H9 (cell line): ENCODE measurements around the gene COL4A4. TPM values are rescaled to one million over a fixed set of nuclear protein-coding genes. Genes with fewer than 3 reads are reported as not detected.

Experiments used
- DNase-seq: peaks from one replicate; pipeline ENCODE4 v3.0.0-alpha.2; 2017
- H2AFZ ChIP-seq: one replicate; pipeline ENCODE4 v1.6.1; 2013; ENCODE audit warnings: mild to moderate bottlenecking, low read length, control low read depth, moderate library complexity
- H2AK5ac ChIP-seq: 2 replicates; pipeline ENCODE4 v1.6.1; 2013; ENCODE audit warnings: low read length, control low read depth, mixed read lengths; ENCODE audit not compliant: insufficient read length
- H2BK120ac ChIP-seq: one replicate; pipeline ENCODE4 v1.6.1; 2013; ENCODE audit warnings: low read depth, mild to moderate bottlenecking, low read length, control low read depth, inconsistent platforms; ENCODE audit not compliant: poor library complexity, severe bottlenecking
- H2BK12ac ChIP-seq: 2 replicates; pipeline ENCODE4 v1.6.1; 2013; ENCODE audit warnings: low read length, control low read depth, mixed read lengths, low read depth; ENCODE audit not compliant: insufficient read length
- H2BK15ac ChIP-seq: 2 replicates; pipeline ENCODE4 v1.6.1; 2013; ENCODE audit warnings: low read depth, low read length, control low read depth
- H2BK20ac ChIP-seq: one replicate; pipeline ENCODE4 v1.6.1; 2013; ENCODE audit warnings: low read depth, mild to moderate bottlenecking, low read length, control low read depth, inconsistent platforms; ENCODE audit not compliant: poor library complexity, severe bottlenecking
- H2BK5ac ChIP-seq: 2 replicates; pipeline ENCODE4 v1.6.1; 2013; ENCODE audit warnings: low read length, control low read depth, mixed read lengths; ENCODE audit not compliant: insufficient read length
- H3K14ac ChIP-seq: 2 replicates; pipeline ENCODE4 v1.6.1; 2013; ENCODE audit warnings: low read length, control low read depth; ENCODE audit not compliant: insufficient read depth
- H3K18ac ChIP-seq: 2 replicates; pipeline ENCODE4 v1.6.1; 2013; ENCODE audit warnings: low read depth, mild to moderate bottlenecking, mixed read lengths, low read length, control low read depth; ENCODE audit not compliant: insufficient read length
- H3K23ac ChIP-seq: 2 replicates; pipeline ENCODE4 v1.6.1; 2013; ENCODE audit warnings: low read length, control low read depth, mixed read lengths, low read depth; ENCODE audit not compliant: insufficient read length
- H3K23me2 ChIP-seq: 2 replicates; pipeline ENCODE4 v1.6.1; 2013; ENCODE audit warnings: low read depth, mild to moderate bottlenecking, mixed read lengths, low read length, control low read depth; ENCODE audit not compliant: insufficient read length, poor library complexity, severe bottlenecking
- H3K27ac ChIP-seq: 2 replicates; pipeline ENCODE4 v1.5.1; 2013; ENCODE audit warnings: low read length, control low read depth, mixed read lengths, low read depth; ENCODE audit not compliant: insufficient read length
- H3K27me3 ChIP-seq: 2 replicates; pipeline ENCODE4 v1.6.1; 2013; ENCODE audit warnings: low read length, control low read depth, inconsistent platforms; ENCODE audit not compliant: insufficient read depth
- H3K4ac ChIP-seq: 2 replicates; pipeline ENCODE4 v1.6.1; 2013; ENCODE audit warnings: low read depth, mild to moderate bottlenecking, control low read depth, inconsistent platforms, low read length, moderate library complexity
- H3K4me1 ChIP-seq: 2 replicates; pipeline ENCODE4 v1.6.1; 2013; ENCODE audit warnings: low read length, control low read depth, inconsistent platforms; ENCODE audit not compliant: insufficient read depth
- H3K4me2 ChIP-seq: 2 replicates; pipeline ENCODE4 v1.6.1; 2013; ENCODE audit warnings: low read length, control low read depth, mixed read lengths; ENCODE audit not compliant: insufficient read length, insufficient read depth
- H3K56ac ChIP-seq: 2 replicates; pipeline ENCODE4 v1.6.1; 2013; ENCODE audit warnings: low read depth, mild to moderate bottlenecking, mixed read lengths, low read length, control low read depth; ENCODE audit not compliant: insufficient read length
- H3K79me1 ChIP-seq: 2 replicates; pipeline ENCODE4 v1.6.1; 2013; ENCODE audit warnings: low read depth, mild to moderate bottlenecking, moderate library complexity, low read length, control low read depth, inconsistent platforms; ENCODE audit not compliant: insufficient read depth, poor library complexity, severe bottlenecking
- H3K79me2 ChIP-seq: 2 replicates; pipeline ENCODE4 v1.6.1; 2013; ENCODE audit warnings: low read length, control low read depth, inconsistent platforms; ENCODE audit not compliant: insufficient read depth
- H3K9ac ChIP-seq: 2 replicates; pipeline ENCODE4 v1.6.1; 2013; ENCODE audit warnings: low read length, control low read depth, mixed read lengths; ENCODE audit not compliant: insufficient read length; ENCODE audit errors: extremely low read depth
- H3K9me3 ChIP-seq: one replicate; pipeline ENCODE4 v1.6.1; 2013; ENCODE audit warnings: low read depth, low read length, inconsistent platforms; ENCODE audit not compliant: control insufficient read depth
- H3T11ph ChIP-seq: one replicate; pipeline ENCODE4 v1.6.1; 2013; ENCODE audit warnings: mild to moderate bottlenecking, low read length, control low read depth, inconsistent platforms
- H4K20me1 ChIP-seq: one replicate; pipeline ENCODE4 v1.6.1; 2013; ENCODE audit not compliant: control insufficient read depth, insufficient read length, insufficient read depth
- H4K5ac ChIP-seq: 2 replicates; pipeline ENCODE4 v1.6.1; 2013; ENCODE audit warnings: low read depth, mild to moderate bottlenecking, mixed read lengths, low read length, control low read depth; ENCODE audit not compliant: insufficient read length
- H4K8ac ChIP-seq: replicated peaks from 2 replicates; pipeline ENCODE4 v1.6.1; 2013; ENCODE audit warnings: low read length, control low read depth, mixed read lengths, low read depth; ENCODE audit not compliant: insufficient read length
- H4K91ac ChIP-seq: 2 replicates; pipeline ENCODE4 v1.6.1; 2013; ENCODE audit warnings: low read depth, mild to moderate bottlenecking, moderate library complexity, mixed read lengths, low read length, control low read depth; ENCODE audit not compliant: insufficient read length
- H3K27ac Mint-ChIP-seq, 3 experiments: 2 replicates in 2 of 3; 3 replicates in 1 of 3; pipeline ENCODE4 v1.8.0; 2020 to 2021; ENCODE audit warnings: mixed read lengths in 3 of 3, mild to moderate bottlenecking in 1 of 3, moderate library complexity in 1 of 3
- H3K27me3 Mint-ChIP-seq: 2 replicates; pipeline ENCODE4 v1.8.0; 2021; ENCODE audit warnings: low read depth, mild to moderate bottlenecking, moderate library complexity, mixed read lengths
- H3K36me3 Mint-ChIP-seq, 3 experiments: 2 replicates in 2 of 3; 3 replicates in 1 of 3; pipeline ENCODE4 v1.8.0; 2020 to 2021; ENCODE audit warnings: low read depth in 3 of 3, mixed read lengths in 3 of 3; ENCODE audit not compliant: insufficient read depth in 1 of 3
- H3K4me1 Mint-ChIP-seq, 2 experiments: 2 replicates each; pipeline ENCODE4 v1.8.0; 2020; ENCODE audit warnings: mixed read lengths in 2 of 2
- H3K4me3 Mint-ChIP-seq, 2 experiments: 2 replicates in 1 of 2; 3 replicates in 1 of 2; pipeline ENCODE4 v1.8.0; 2020 to 2021; ENCODE audit warnings: mild to moderate bottlenecking in 2 of 2, mixed read lengths in 2 of 2, moderate library complexity in 1 of 2
- H3K9me3 Mint-ChIP-seq, 2 experiments: 2 replicates in 1 of 2; 3 replicates in 1 of 2; pipeline ENCODE4 v1.8.0; 2020; ENCODE audit warnings: mild to moderate bottlenecking in 2 of 2, mixed read lengths in 2 of 2, moderate library complexity in 1 of 2
- WGBS: extraction: QIAGEN DNeasy Blood & Tissue Kit; methylation state at CpG from one replicate; pipeline ENCODE4 v1.1.7; 2013; ENCODE audit warnings: missing lambda C conversion rate, low lambda C conversion rate, mixed read lengths; ENCODE audit not compliant: insufficient read length; ENCODE audit errors: extremely low coverage; 5-methylcytosine and 5-hydroxymethylcytosine counted together
- total RNA-seq: library from RNA; stranded (reverse); gene quantifications from 2 replicates; pipeline ENCODE4 v1.2.1, GENCODE V29; 2021
- TF ChIP-seq, protein P1 (sequence below): fragments of 200-600 bp; sonication (generic); conservative IDR thresholded peaks from 3 replicates; pipeline ENCODE4 v1.8.0; 2021; ENCODE audit warnings: antibody characterized with exemption, mild to moderate bottlenecking

The COL4A4 gene
- total RNA-seq, 1 experiment from 2014 or later = 0.92 TPM

DNA sequence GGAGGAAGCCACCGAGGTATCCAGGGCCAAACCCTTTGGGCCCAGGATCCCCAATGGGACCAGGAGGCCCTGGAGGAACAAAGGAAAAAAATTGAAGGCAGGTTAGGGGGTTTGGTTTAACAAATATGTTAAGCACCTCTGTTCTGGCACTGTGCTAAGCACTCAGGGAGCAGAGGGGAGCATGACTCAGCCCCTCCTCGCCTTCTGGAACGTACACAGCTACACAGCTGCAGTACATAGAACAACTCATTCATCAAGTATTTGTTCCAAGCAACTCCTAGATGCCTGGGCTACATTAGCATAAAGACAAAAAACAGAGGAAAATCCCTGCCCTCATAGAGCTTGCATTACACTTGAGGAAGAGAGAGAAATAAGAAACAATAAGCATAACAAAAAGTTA is 153.6 kb downstream of the COL4A4 start:
- H3K9ac ChIP-seq = no peak overlapping the region
- no peak overlapping the region for H3K56ac ChIP-seq
- Mint-ChIP-seq H3K27ac (no peak overlapping the region), H3K9me3 (no peaks in the 10 kb centered on the region; a peak in 1 of 5 replicates), H3K4me3 (no peak overlapping the region), H3K4me1 (peaks cover 9 to 11% of the 10 kb centered on the region in 2 experiments), H3K36me3 (peaks cover 0 to 2% (median 0%) of the 10 kb centered on the region in 3 experiments; a peak in 2 of 7 replicates), H3K27me3 (no peaks in the 10 kb centered on the region)
- WGBS = no CpG with 5 or more reads among the region's 3 CpGs
- no peak overlapping the region for H3K4me2 ChIP-seq
- H4K20me1 ChIP-seq = no peaks in the 10 kb centered on the region
- H3K79me2 ChIP-seq = no peaks in the 10 kb centered on the region
- DNase-seq = no peak
- H3K23ac ChIP-seq = no peak overlapping the region
- no peak overlapping the region for H2AFZ ChIP-seq
- no peak overlapping the region for H4K8ac ChIP-seq
- no peak overlapping the region for H3K4ac ChIP-seq
- H3K18ac ChIP-seq = no peak overlapping the region
- H3K4me1 ChIP-seq = peaks cover 3% of the 10 kb centered on the region; the same call in 1 of the 2 replicates
- no peak overlapping the region for H2BK120ac ChIP-seq
- H3K23me2 ChIP-seq = no peaks in the 10 kb centered on the region
- no peak overlapping the region for H4K5ac ChIP-seq
- H3K79me1 ChIP-seq = no peaks in the 10 kb centered on the region
- H3K9me3 ChIP-seq = no peaks in the 10 kb centered on the region
- no peaks in the 10 kb centered on the region for H3K27me3 ChIP-seq
- H2AK5ac ChIP-seq = no peak overlapping the region
- no peak overlapping the region for H3K14ac ChIP-seq
- no peak overlapping the region for H2BK12ac ChIP-seq
- H3K27ac ChIP-seq = no peak overlapping the region
- TF ChIP-seq, protein P1, sequence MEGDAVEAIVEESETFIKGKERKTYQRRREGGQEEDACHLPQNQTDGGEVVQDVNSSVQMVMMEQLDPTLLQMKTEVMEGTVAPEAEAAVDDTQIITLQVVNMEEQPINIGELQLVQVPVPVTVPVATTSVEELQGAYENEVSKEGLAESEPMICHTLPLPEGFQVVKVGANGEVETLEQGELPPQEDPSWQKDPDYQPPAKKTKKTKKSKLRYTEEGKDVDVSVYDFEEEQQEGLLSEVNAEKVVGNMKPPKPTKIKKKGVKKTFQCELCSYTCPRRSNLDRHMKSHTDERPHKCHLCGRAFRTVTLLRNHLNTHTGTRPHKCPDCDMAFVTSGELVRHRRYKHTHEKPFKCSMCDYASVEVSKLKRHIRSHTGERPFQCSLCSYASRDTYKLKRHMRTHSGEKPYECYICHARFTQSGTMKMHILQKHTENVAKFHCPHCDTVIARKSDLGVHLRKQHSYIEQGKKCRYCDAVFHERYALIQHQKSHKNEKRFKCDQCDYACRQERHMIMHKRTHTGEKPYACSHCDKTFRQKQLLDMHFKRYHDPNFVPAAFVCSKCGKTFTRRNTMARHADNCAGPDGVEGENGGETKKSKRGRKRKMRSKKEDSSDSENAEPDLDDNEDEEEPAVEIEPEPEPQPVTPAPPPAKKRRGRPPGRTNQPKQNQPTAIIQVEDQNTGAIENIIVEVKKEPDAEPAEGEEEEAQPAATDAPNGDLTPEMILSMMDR = no peak
- H4K91ac ChIP-seq = no peak overlapping the region
- no peak overlapping the region for H2BK15ac ChIP-seq
- H2BK20ac ChIP-seq = no peak overlapping the region
- no peak overlapping the region for H2BK5ac ChIP-seq
- H3T11ph ChIP-seq = no peak overlapping the region
